Right cardiac atrium (tissue), 5 donors: Measurements from ENCODE around the gene SLC6A19. TPM values are rescaled to one million over a fixed set of nuclear protein-coding genes. Genes with fewer than 3 reads are reported as not detected.

Experiments used
- ATAC-seq, 2 donors: fragments of 200-7000 bp; cut with Tn5 transposase; one replicate each; pipeline versions ENCODE4 v1.8.0 to v1.9.1; 2020; ENCODE audit warnings: moderate library complexity in 2 of 2, mild to moderate bottlenecking in 1 of 2
- DNase-seq, 3 donors: peaks; one replicate each; pipeline ENCODE4 v3.0.0-alpha.2; 2020
- H3K27ac ChIP-seq: one replicate; pipeline ENCODE4 v1.5.1; 2013; ENCODE audit warnings: mild to moderate bottlenecking, low read length, control low read depth, moderate library complexity
- H3K27me3 ChIP-seq: one replicate; pipeline ENCODE4 v1.6.1; 2013; ENCODE audit not compliant: control insufficient read depth, insufficient read depth
- H3K4me1 ChIP-seq: one replicate; pipeline ENCODE4 v1.6.1; 2013; ENCODE audit warnings: low read length; ENCODE audit not compliant: control insufficient read depth, insufficient read depth
- H3K4me3 ChIP-seq: one replicate; pipeline ENCODE4 v1.5.1; 2013; ENCODE audit warnings: low read length, control low read depth
- H3K9me3 ChIP-seq: one replicate; pipeline ENCODE4 v1.6.1; 2013; ENCODE audit warnings: low read length; ENCODE audit not compliant: control insufficient read depth
- WGBS: extraction: QIAGEN DNeasy Blood & Tissue Kit; methylation state at CpG from one replicate; pipeline ENCODE4 v1.1.7; 2013; 5-methylcytosine and 5-hydroxymethylcytosine counted together
- intact Hi-C, 4 donors: fragments of 100-400 bp; cut with DNase I; formaldehyde crosslinking; loops; one replicate each; pipeline versions ENCODE4 v1.11.0 to v1.14.0; 2022 to 2023
- polyA plus RNA-seq: library from polyadenylated mRNA; stranded (reverse); fragments of 200-250 nt; gene quantifications from one replicate; pipeline ENCODE4 v1.2.3, GENCODE V29; 2013
- total RNA-seq, 4 donors: library from RNA; stranded (reverse); fragmentation: NEBNext Ultra II Directional; extraction: Animal tissue kit (Norgen Biotek cat#: 25700); gene quantifications; one replicate each; pipeline ENCODE4 v1.2.1, GENCODE V29; 2021
- donor health status: healthy with polysubstance abuse.
- donor health status: DM: no; HTN: yes; CAD: no.
- donor health status: DM: no; HTN: no; CAD: no.
- donor health status: DM: no; HTN: yes; CAD: no; lungs with severe emphysema.
- donor health status: DM: yes; HTN: yes; CAD: no.

The SLC6A19 gene
- total and polyA plus RNA-seq, 5 donors: not detected

DNA sequence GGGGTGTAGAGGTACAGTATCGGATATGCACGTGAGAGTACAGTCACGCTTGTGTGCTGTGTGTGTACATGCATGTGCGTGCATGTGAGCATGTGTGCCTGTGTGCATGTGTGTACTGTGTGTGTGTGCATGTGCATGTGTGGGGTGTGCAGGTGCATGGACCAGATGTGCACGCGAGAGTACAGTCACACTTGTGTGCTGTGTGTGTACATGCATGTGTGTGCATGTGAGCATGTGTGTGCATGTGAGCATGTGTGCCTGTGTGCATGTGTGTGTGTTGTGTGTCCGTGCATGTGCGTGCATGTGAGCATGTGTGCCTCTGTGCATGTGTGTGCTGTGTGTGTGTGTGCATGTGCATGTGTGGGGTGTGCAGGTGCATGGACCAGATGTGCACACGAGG is 10.3 kb downstream of the SLC6A19 start:
- intact Hi-C loops: no loop called here
- no peak overlapping the region for H3K27ac ChIP-seq
- no peaks in the 10 kb centered on the region for H3K9me3 ChIP-seq
- H3K4me3 ChIP-seq: no peak overlapping the region
- WGBS: 92% methylated on average over 9 of the region's 9 CpGs
- no peaks in the 10 kb centered on the region for H3K27me3 ChIP-seq
- DNase-seq (peak in 2 of 3 donors; percentile 1 to 7), ATAC-seq (no peak)
- H3K4me1 ChIP-seq: no peaks in the 10 kb centered on the region

DNA sequence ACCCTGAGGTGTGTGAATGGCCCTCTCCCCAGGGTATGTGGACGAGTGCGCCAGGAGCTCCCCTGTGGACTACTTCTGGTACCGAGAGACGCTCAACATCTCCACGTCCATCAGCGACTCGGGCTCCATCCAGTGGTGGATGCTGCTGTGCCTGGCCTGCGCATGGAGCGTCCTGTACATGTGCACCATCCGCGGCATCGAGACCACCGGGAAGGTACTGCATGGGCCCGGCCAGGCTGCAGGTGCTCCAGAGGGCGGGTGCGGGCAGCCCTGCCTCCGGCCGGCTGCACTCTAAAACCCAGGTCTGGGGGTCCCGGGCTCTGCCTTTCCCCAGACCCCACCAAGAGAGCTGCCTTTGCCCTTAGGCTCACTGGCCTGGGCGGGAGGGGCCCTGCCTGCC is 10.9 kb downstream of the SLC6A19 start:
- intact Hi-C loops: no loop called here
- no peaks in the 10 kb centered on the region for H3K27me3 ChIP-seq
- H3K4me1 ChIP-seq: no peaks in the 10 kb centered on the region
- peak; percentile 6 to 14 (median 12) for DNase-seq
- ATAC-seq: no peak
- no peak overlapping the region for H3K27ac ChIP-seq
- WGBS: 93% methylated on average over 20 of the region's 20 CpGs
- H3K9me3 ChIP-seq: no peaks in the 10 kb centered on the region
- no peak overlapping the region for H3K4me3 ChIP-seq

DNA sequence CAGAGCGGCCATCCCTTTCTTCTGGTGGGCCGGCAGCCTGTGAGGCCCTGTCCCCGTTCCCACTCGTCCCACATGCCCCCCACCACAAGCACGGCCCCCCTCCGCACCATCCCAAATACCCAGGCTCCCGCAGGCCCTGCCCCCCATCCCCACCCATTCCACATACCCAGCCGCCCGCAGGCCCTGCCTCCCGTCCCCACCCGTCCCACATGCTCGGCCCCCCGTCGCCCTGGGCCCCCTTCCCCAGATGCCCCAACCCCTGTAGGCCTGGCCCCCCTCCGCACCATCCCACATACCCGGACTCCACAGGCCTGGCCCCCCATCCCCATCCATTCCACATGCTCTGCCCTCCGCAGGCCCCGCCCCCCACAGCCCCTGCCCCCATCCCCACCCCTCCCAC is 11.5 kb downstream of the SLC6A19 start:
- intact Hi-C loops: no loop called here
- Histone ChIP-seq H3K9me3 (no peaks in the 10 kb centered on the region), H3K4me1 (no peaks in the 10 kb centered on the region), H3K27ac (no peak overlapping the region), H3K4me3 (no peak overlapping the region), H3K27me3 (no peaks in the 10 kb centered on the region)
- DNase-seq (peak; percentile 10 to 57 (median 25)), ATAC-seq (no peak)
- WGBS: 82% methylated on average over 18 of the region's 18 CpGs

DNA sequence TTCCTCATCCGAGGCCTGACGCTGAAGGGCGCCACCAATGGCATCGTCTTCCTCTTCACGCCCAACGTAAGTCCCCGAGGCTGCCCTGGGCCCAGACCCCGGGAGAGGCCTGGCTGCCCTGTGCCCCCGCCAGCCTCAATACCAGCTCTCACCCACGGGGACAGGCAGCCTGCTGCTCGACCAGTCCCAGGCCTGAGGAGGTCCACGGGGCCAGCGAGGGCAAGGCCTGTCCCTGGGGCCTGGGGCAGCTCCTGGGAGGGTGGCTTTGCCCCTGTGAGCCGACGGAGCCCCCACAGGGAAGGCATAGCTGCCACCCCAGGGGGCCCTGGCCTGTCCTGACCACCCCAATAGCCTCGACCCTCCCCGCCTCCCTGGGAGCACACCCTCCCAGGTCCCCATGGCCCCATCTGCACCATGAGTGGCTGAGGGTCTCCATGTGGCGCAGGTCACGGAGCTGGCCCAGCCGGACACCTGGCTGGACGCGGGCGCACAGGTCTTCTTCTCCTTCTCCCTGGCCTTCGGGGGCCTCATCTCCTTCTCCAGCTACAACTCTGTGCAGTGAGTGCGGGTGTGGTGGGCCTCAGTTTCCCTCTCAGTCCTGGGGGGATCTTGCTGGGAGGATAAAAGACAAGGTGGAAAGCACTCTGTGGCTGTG is 12.2 kb downstream of the SLC6A19 start:
- ATAC-seq: no peak
- Histone ChIP-seq H3K4me3 (no peak overlapping the region), H3K27me3 (no peaks in the 10 kb centered on the region), H3K4me1 (no peaks in the 10 kb centered on the region), H3K9me3 (no peaks in the 10 kb centered on the region), H3K27ac (no peak overlapping the region)
- intact Hi-C loops: no loop called here
- DNase-seq: peak; percentile 11 to 44 (median 28)
- WGBS: 89% methylated on average over 25 of the region's 25 CpGs

DNA sequence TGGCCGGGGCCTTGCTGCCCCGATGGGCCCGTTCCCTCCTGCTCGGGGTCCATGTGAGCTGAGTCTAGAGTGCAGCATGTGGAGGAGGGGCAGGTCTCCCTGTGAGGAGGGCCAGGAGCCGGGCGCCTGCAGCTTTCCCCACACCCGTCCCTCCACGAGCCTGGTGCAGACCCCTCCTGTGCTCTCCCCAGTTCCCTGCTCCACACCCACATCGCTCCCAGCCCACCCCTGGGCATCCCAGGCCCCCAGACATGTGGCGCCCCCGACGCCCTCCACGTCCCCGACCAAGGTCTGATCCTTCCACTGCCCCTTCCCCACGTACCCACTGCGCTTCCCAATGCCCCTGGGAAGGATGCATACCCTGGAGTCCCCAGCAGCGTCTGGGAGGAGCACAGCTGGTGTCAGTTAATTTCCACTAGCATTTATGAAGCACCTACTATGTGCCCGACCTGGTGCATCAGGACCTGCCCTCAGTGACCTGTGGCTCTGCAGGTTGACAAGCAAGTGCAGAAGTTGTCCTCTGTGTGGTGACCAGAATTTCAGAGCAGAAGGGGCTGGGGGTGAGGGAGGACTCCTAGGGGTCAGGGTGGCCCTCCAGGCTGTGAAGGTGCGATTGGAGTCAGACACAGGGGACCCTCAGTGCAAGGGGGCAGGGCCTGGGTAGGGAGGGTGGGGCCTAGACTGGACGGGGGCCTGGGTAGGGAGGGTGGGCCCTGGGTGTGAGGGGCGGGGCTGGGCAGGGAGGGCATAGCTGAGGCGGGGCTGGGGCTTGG is 13.0 kb downstream of the SLC6A19 start:
- Histone ChIP-seq H3K4me1 (no peaks in the 10 kb centered on the region), H3K27ac (no peak overlapping the region), H3K4me3 (no peak overlapping the region), H3K27me3 (no peaks in the 10 kb centered on the region), H3K9me3 (no peaks in the 10 kb centered on the region)
- DNase-seq: peak; percentile 1 to 37 (median 26)
- intact Hi-C loops: no loop called here
- WGBS: 73% methylated on average over 22 of the region's 22 CpGs
- ATAC-seq: no peak

DNA sequence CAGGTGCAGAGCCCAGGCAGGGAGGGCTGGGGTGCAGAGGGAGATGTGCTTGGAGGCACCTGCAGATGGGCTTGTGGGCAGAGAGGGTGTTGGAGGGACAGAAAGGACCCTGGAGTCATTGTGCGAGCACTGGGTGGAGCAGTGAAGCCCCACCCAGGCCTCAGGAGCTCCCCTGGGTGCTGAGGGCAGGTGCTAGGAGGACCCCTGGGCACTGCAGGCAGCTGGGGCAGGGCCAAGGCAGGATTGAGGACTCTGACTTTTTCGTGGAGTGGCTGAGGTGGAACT is 13.5 kb downstream of the SLC6A19 start:
- Histone ChIP-seq H3K4me3 (no peak overlapping the region), H3K9me3 (no peaks in the 10 kb centered on the region), H3K4me1 (no peaks in the 10 kb centered on the region), H3K27me3 (no peaks in the 10 kb centered on the region), H3K27ac (no peak overlapping the region)
- no peak for ATAC-seq
- 84% methylated on average over 2 of the region's 2 CpGs for WGBS
- DNase-seq: peak in 2 of 3 donors; percentile 3 to 13
- intact Hi-C loops: no loop called here

DNA sequence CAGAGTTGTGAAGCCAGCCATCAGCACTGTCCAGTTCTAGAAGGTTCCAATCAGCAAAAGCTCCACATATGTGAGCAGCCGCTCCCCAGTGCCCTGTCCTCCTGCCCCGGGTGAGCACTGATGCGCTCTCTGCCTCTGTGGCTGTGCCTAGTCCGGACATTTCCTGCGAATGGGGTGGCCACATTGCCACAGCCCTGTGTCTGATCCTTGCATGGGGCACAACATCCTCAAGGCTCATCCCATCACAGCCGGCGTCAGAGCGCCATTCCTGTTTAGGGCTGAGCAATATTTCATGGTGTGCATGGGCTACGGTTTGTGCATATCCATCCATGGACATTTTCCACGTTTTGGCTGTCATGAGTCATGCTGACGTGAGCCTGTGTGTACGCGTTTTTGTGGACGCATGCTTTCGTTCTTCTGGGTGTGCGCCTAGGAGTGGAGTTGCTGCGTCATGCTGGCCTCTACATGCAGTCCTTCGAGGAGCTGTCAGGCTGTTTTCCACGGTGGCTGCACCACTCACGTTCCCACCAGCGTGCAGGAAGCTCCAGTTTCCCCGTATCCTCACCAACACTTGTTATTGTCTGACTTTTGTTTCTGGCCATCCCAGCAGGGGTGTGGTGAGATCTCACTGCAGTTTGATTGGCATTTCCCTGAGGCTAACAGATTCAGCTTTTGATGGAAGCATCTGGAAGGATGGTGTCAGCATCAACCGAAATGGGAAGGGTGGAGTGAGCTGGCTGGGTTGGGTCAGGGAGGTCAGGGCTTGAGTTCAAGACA is 14.1 kb downstream of the SLC6A19 start:
- no peaks in the 10 kb centered on the region for H3K9me3 ChIP-seq
- no peak overlapping the region for H3K27ac ChIP-seq
- intact Hi-C loops: no loop called here
- WGBS: 92% methylated on average over 23 of the region's 23 CpGs
- H3K27me3 ChIP-seq: no peaks in the 10 kb centered on the region
- H3K4me1 ChIP-seq: no peaks in the 10 kb centered on the region
- H3K4me3 ChIP-seq: no peak overlapping the region
- DNase-seq: peak; percentile 3 to 37 (median 19)
- ATAC-seq: no peak

DNA sequence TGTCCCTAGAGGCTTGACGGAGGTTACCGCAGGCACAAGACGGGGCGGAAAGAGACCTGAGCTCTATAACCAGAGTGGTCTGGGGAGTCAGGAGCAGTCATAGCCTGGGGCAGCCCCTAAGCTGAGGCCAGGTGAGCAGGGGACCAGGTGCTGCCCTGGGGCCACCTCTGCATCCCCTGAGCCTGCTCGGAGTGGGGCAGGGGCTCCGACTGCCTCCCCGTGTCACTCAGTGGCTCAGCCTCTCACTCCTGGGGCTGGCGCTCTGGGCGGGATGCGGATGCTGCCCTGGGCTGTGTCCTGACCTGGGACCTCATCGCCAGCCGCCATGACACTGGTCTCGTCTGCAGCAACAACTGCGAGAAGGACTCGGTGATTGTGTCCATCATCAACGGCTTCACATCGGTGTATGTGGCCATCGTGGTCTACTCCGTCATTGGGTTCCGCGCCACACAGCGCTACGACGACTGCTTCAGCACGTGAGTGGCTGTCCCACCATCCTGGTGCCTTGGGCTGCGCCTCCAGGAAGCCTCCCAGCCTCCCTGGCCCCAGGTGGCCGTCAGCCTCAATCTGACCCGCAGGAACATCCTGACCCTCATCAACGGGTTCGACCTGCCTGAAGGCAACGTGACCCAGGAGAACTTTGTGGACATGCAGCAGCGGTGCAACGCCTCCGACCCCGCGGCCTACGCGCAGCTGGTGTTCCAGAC is 15.0 kb downstream of the SLC6A19 start:
- intact Hi-C loops: no loop called here
- 94% methylated on average over 38 of the region's 38 CpGs for WGBS
- Histone ChIP-seq H3K27ac (no peak overlapping the region), H3K4me3 (no peak overlapping the region), H3K9me3 (no peaks in the 10 kb centered on the region), H3K4me1 (no peaks in the 10 kb centered on the region), H3K27me3 (no peaks in the 10 kb centered on the region)
- peak; percentile 10 to 40 (median 22) for DNase-seq
- no peak for ATAC-seq

DNA sequence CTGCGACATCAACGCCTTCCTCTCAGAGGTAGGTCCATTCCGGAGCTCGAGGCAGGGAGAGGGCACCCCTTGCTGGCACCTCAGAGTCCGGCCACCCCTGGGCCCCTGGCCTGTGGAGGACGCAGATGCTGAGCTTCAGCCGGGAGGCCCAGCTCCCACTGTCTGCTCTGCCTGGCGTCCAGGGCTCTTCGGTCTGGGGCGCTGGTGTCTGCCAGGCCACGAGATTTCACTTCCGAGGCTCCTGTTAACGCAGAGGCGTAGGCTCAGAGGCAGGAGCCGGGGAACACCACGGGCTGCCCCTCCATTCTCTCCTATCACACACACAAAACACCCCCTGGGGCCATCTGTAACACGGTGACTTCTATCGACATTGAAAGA is 15.5 kb downstream of the SLC6A19 start:
- Histone ChIP-seq H3K4me1 (no peaks in the 10 kb centered on the region), H3K27me3 (no peaks in the 10 kb centered on the region), H3K4me3 (no peak overlapping the region), H3K27ac (no peak overlapping the region), H3K9me3 (no peaks in the 10 kb centered on the region)
- intact Hi-C loops: no loop called here
- no peak for ATAC-seq
- DNase-seq: peak in 2 of 3 donors; percentile 38 to 40
- 88% methylated on average over 18 of the region's 18 CpGs for WGBS

DNA sequence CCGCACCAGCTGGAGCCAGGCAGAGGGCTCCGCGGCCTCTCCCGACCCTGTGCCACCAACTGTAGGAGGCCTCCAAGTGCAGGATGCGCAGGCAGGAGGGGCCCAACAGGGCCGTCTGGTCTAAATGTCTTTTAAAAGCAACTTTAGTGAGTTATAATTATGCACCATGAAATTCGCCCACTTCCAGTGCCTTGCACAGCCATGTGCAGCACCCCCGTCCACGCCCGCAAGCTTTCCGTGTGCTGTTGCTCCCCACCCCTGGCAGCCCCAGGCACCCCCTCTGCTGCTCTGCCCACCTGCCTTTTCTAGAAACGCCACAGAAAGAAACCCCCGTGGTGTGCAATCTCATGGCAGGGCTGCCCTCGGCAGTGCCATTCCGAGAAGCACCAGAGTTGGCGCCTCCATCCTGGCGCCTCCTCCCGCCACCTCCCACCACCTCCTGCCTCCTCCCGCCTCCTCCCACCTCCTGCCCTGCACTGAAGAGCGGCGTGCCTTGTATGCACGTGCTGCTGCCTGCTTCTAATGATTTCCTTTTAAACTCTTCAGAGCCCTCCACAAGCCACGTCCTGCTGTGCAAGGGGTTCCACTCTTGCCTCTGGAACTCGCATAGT is 16.3 kb downstream of the SLC6A19 start:
- Histone ChIP-seq H3K27me3 (no peaks in the 10 kb centered on the region), H3K4me1 (no peaks in the 10 kb centered on the region), H3K4me3 (no peak overlapping the region), H3K9me3 (no peaks in the 10 kb centered on the region), H3K27ac (no peak overlapping the region)
- WGBS: 54% methylated on average over 24 of the region's 24 CpGs
- peak in 2 of 3 donors; percentile 21 to 26 for DNase-seq
- intact Hi-C loops: no loop called here
- ATAC-seq: no peak
